ENCODE measurements around the gene ARHGEF39. TPM values are rescaled to one million over a fixed set of nuclear protein-coding genes. Genes with fewer than 3 reads are reported as not detected.

ARHGEF39 gene
- total RNA-seq, 1 experiment from 2014 or later, result 31.4 TPM

GRCh38 chr9:35679091-35679490, 14.1 kb upstream of the ARHGEF39 start:
- CTCF ChIA-PET, result no interaction called here
- H3K4me1 Mint-ChIP-seq (ENCODE audit: low read depth, unreplicated experiment), result peaks cover 6% of the 10 kb centered on the region
- no peak overlapping the region for H3K4me3 Mint-ChIP-seq (ENCODE audit: unreplicated experiment)
- H3K9me3 Mint-ChIP-seq (ENCODE audit: unreplicated experiment), result no peaks in the 10 kb centered on the region
- POLR2A ChIA-PET, result interaction anchor here (1.2 kb wide), 1 partner anchor 21 kb away, joined by 3 read pairs; the partner anchor contains the start of genes CCDC107 and RMRP
- H3K4me1 ChIP-seq, result no peaks in the 10 kb centered on the region
- H3K27me3 Mint-ChIP-seq (ENCODE audit: insufficient read depth, unreplicated experiment), result no peaks in the 10 kb centered on the region
- H3K4me3 ChIP-seq (ENCODE audit: low read depth, low read length), result no peak overlapping the region
- no peak overlapping the region for H3K27ac Mint-ChIP-seq (ENCODE audit: unreplicated experiment)
- no TSS peak for BruUV-seq (replicated peaks)
- H3K9me3 ChIP-seq, result no peaks in the 10 kb centered on the region
- intact Hi-C loops (cut with micrococcal nuclease; ENCODE audit: unreplicated experiment), result no loop called here
- no peaks in the 10 kb centered on the region for H3K36me3 ChIP-seq (ENCODE audit: control insufficient read depth, insufficient read depth, low read length)
- no peak for DNase-seq
- no peaks in the 10 kb centered on the region for H3K36me3 Mint-ChIP-seq (ENCODE audit: insufficient read depth, unreplicated experiment)
- no peaks in the 10 kb centered on the region for H3K27me3 ChIP-seq (replicated peaks; ENCODE audit: control insufficient read depth, insufficient read depth, low read length)
- no peak for TF ChIP-seq CTCF (IDR thresholded peaks at IDR 0.05; ENCODE audit: insufficient read depth in 1 of 2, low read depth in 1 of 2, low read length in 1 of 2, severe bottlenecking in 1 of 2, unreplicated experiment in 1 of 2)

- Histone ChIP-seq H3K9me3 (no peaks in the 10 kb centered on the region), H3K36me3 (ENCODE audit: control insufficient read depth, insufficient read depth, low read length) (no peaks in the 10 kb centered on the region), H3K27me3 (replicated peaks; ENCODE audit: control insufficient read depth, insufficient read depth, low read length) (no peaks in the 10 kb centered on the region), H3K4me1 (no peaks in the 10 kb centered on the region), H3K4me3 (ENCODE audit: low read depth, low read length) (no peak overlapping the region)
- Mint-ChIP-seq H3K9me3 (ENCODE audit: unreplicated experiment) (no peaks in the 10 kb centered on the region), H3K36me3 (ENCODE audit: insufficient read depth, unreplicated experiment) (no peaks in the 10 kb centered on the region), H3K4me1 (ENCODE audit: low read depth, unreplicated experiment) (no peaks in the 10 kb centered on the region), H3K27me3 (ENCODE audit: insufficient read depth, unreplicated experiment) (no peaks in the 10 kb centered on the region), H3K27ac (ENCODE audit: unreplicated experiment) (no peak overlapping the region), H3K4me3 (ENCODE audit: unreplicated experiment) (no peak overlapping the region)
- BruUV-seq (replicated peaks), result no TSS peak
- ChIA-PET POLR2A (no interaction called here), CTCF (no interaction called here)
- intact Hi-C loops (cut with micrococcal nuclease; ENCODE audit: unreplicated experiment), result no loop called here
- TF ChIP-seq CTCF (IDR thresholded peaks at IDR 0.05; ENCODE audit: insufficient read depth in 1 of 2, low read depth in 1 of 2, low read length in 1 of 2, severe bottlenecking in 1 of 2, unreplicated experiment in 1 of 2), result no peak
- no peak for DNase-seq
Measured at GRCh38 chr9:35675732-35676392, 10.9 kb upstream of the ARHGEF39 start.

- Histone ChIP-seq H3K27me3 (replicated peaks; ENCODE audit: control insufficient read depth, insufficient read depth, low read length) (no peaks in the 10 kb centered on the region), H3K4me3 (ENCODE audit: low read depth, low read length) (no peak overlapping the region), H3K4me1 (peaks cover 2% of the 10 kb centered on the region), H3K36me3 (ENCODE audit: control insufficient read depth, insufficient read depth, low read length) (no peaks in the 10 kb centered on the region), H3K9me3 (no peaks in the 10 kb centered on the region)
- ChIA-PET POLR2A (no interaction called here), CTCF (interaction anchor here (0.7 kb wide), 1 partner anchor 57 kb away, joined by 6 read pairs; the partner anchor contains the start of gene CD72)
- H3K9me3 Mint-ChIP-seq (ENCODE audit: unreplicated experiment), result no peaks in the 10 kb centered on the region
- no peak overlapping the region for H3K4me3 Mint-ChIP-seq (ENCODE audit: unreplicated experiment)
- no peak for TF ChIP-seq CTCF (IDR thresholded peaks at IDR 0.05; ENCODE audit: insufficient read depth in 1 of 2, low read depth in 1 of 2, low read length in 1 of 2, severe bottlenecking in 1 of 2, unreplicated experiment in 1 of 2)
- DNase-seq, result no peak
- H3K27ac Mint-ChIP-seq (ENCODE audit: unreplicated experiment), result no peak overlapping the region
- intact Hi-C loops (cut with micrococcal nuclease; ENCODE audit: unreplicated experiment), result no loop called here
- no peaks in the 10 kb centered on the region for H3K36me3 Mint-ChIP-seq (ENCODE audit: insufficient read depth, unreplicated experiment)
- no TSS peak for BruUV-seq (replicated peaks)
- no peaks in the 10 kb centered on the region for H3K27me3 Mint-ChIP-seq (ENCODE audit: insufficient read depth, unreplicated experiment)
- no peaks in the 10 kb centered on the region for H3K4me1 Mint-ChIP-seq (ENCODE audit: low read depth, unreplicated experiment)
Measured at GRCh38 chr9:35675204-35675603, 10.2 kb upstream of the ARHGEF39 start.
